HCT116 (cell line): ENCODE results near the gene CLTA. TPM values are rescaled to one million over a fixed set of nuclear protein-coding genes. Genes with fewer than 3 reads are reported as not detected.

Experiments used
- ATAC-seq: fragments of 200-7000 bp; cut with Tn5 transposase; 2 replicates; pipeline ENCODE4 v1.9.1; 2020; ENCODE audit warnings: mild to moderate bottlenecking, moderate library complexity
- BruUV-seq: library from RNA; stranded (reverse); fragments of 400-500 nt; replicated peaks from 2 replicates; lab custom pipeline; 2021; lab: Mats Ljungman, UMichigan
- CTCF ChIA-PET: fragments of 300-600 bp; sonication (Branson Sonifier 250); formaldehyde crosslinking; loops from one replicate; lab custom pipeline; 2021; ENCODE audit warnings: antibody characterized with exemption; lab: Charles Lee
- POLR2A ChIA-PET: fragments of 300-600, 350-600 bp; sonication (Branson Sonifier 250); formaldehyde crosslinking; loops from one replicate; lab custom pipeline; 2021; ENCODE audit warnings: antibody characterized with exemption; lab: Charles Lee
- RAD21 ChIA-PET, 2 experiments: fragments of 300-600 bp; sonication (Branson Sonifier 250); formaldehyde crosslinking; loops; one replicate each; lab custom pipeline; 2023; ENCODE audit warnings: low total read pairs in 2 of 2; ENCODE audit not compliant: uncharacterized antibody in 2 of 2, unreplicated experiment in 2 of 2, low non-redundant PET in 1 of 2; lab: Charles Lee
- DNase-seq: peaks from one replicate; pipeline ENCODE4 v3.0.0-alpha.2; 2010; ENCODE audit warnings: low read depth, low spot score
- H2AFZ ChIP-seq: fragments of 200-600 bp; shearing (Covaris generic), sonication (generic); 2 replicates; pipeline ENCODE4 v1.6.1; 2017; ENCODE audit warnings: low read depth, mixed run types, mixed read lengths, antibody characterized with exemption, low read length; ENCODE audit not compliant: poor library complexity, severe bottlenecking
- H3K27ac ChIP-seq: 2 replicates; pipeline ENCODE4 v1.5.1; 2012; ENCODE audit warnings: low read depth, low read length
- H3K27me3 ChIP-seq: fragments of 200-600 bp; sonication (generic); 2 replicates; pipeline ENCODE4 v1.6.1; 2016; ENCODE audit warnings: mixed run types, low read length, mixed read lengths; ENCODE audit not compliant: insufficient read depth
- H3K36me3 ChIP-seq, 2 experiments: fragments of 200-500 bp in 1 of 2; fragments of 200-600 bp in 1 of 2; sonication (Bioruptor generic) in 1 of 2; sonication (generic) in 1 of 2; 2 replicates each; pipeline versions ENCODE4 v1.5.1 to v1.6.1; 2014 to 2016; ENCODE audit warnings: low read length in 2 of 2, inconsistent platforms in 1 of 2, mixed read lengths in 1 of 2, mixed run types in 1 of 2; ENCODE audit not compliant: insufficient read depth in 2 of 2, control insufficient read depth in 1 of 2
- H3K4me1 ChIP-seq, 2 experiments: fragments of 200-600 bp in 1 of 2; sonication (generic) in 1 of 2; 2 replicates each; pipeline versions ENCODE4 v1.5.1 to v1.6.1; 2012 to 2017; ENCODE audit warnings: low read length in 2 of 2, inconsistent platforms in 1 of 2, mild to moderate bottlenecking in 1 of 2, mixed read lengths in 1 of 2, mixed run types in 1 of 2, moderate library complexity in 1 of 2; ENCODE audit not compliant: insufficient read depth in 2 of 2, control insufficient read depth in 1 of 2
- H3K4me2 ChIP-seq: fragments of 200-600 bp; sonication (generic); 2 replicates; pipeline ENCODE4 v1.6.1; 2017; ENCODE audit warnings: mixed run types, low read length, mixed read lengths
- H3K4me3 ChIP-seq, 2 experiments: fragments of 200-600 bp in 1 of 2; sonication (generic) in 1 of 2; replicated peaks in 1 of 2; 2 replicates each; pipeline ENCODE4 v1.5.1; 2011 to 2016; ENCODE audit warnings: low read length in 2 of 2, control low read depth in 1 of 2, low read depth in 1 of 2, mild to moderate bottlenecking in 1 of 2, mixed read lengths in 1 of 2, mixed run types in 1 of 2
- H3K79me2 ChIP-seq: fragments of 200-600 bp; sonication (generic); 2 replicates; pipeline ENCODE4 v1.6.1; 2017; ENCODE audit warnings: mild to moderate bottlenecking, mixed run types, low read length, moderate library complexity, mixed read lengths; ENCODE audit not compliant: insufficient read depth
- H3K9ac ChIP-seq: fragments of 200-600 bp; sonication (generic); 2 replicates; pipeline ENCODE4 v1.6.1; 2016; ENCODE audit warnings: low read length, mixed read lengths
- H3K9me2 ChIP-seq: fragments of 200-600 bp; sonication (generic), shearing (Covaris generic); 2 replicates; pipeline ENCODE4 v1.6.1; 2017; ENCODE audit warnings: mixed run types, mild to moderate bottlenecking, moderate library complexity; ENCODE audit not compliant: insufficient read depth
- H3K9me3 ChIP-seq, 2 experiments: fragments of 200-500 bp in 1 of 2; fragments of 200-600 bp in 1 of 2; sonication (Bioruptor generic) in 1 of 2; sonication (generic) in 1 of 2; 2 replicates each; pipeline ENCODE4 v1.6.1; 2014 to 2017; ENCODE audit warnings: low read length in 2 of 2, mixed read lengths in 2 of 2, inconsistent platforms in 1 of 2, low read depth in 1 of 2, mild to moderate bottlenecking in 1 of 2, mixed run types in 1 of 2, moderate library complexity in 1 of 2; ENCODE audit not compliant: control insufficient read depth in 1 of 2, insufficient read depth in 1 of 2
- H4K20me1 ChIP-seq: fragments of 200-600 bp; sonication (generic), shearing (Covaris generic); 2 replicates; pipeline ENCODE4 v1.6.1; 2017; ENCODE audit warnings: mixed run types, mild to moderate bottlenecking, moderate library complexity; ENCODE audit not compliant: insufficient read depth
- CBX3 ChIP-seq: IDR thresholded peaks from 2 replicates; pipeline ENCODE4 v1.6.1; 2012; ENCODE audit warnings: low read depth
- CEBPB ChIP-seq: IDR thresholded peaks from 2 replicates; pipeline ENCODE4 v1.6.1; 2012; ENCODE audit warnings: low read depth
- EGR1 ChIP-seq: IDR thresholded peaks from 2 replicates; pipeline ENCODE4 v1.6.1; 2012; ENCODE audit warnings: low read depth
- ELF1 ChIP-seq: IDR thresholded peaks from 2 replicates; pipeline ENCODE4 v1.6.1; 2012; ENCODE audit warnings: low read depth, borderline replicate concordance
- EZH2 ChIP-seq: fragments of 200-600 bp; sonication (generic); IDR thresholded peaks from 2 replicates; pipeline ENCODE4 v1.6.1; 2017; ENCODE audit warnings: antibody characterized with exemption, mixed run types
- EZH2phosphoT487 ChIP-seq: fragments of 200-600 bp; IDR thresholded peaks from 2 replicates; pipeline ENCODE4 v1.6.1; 2018; ENCODE audit warnings: antibody characterized with exemption, borderline replicate concordance
- FOSL1 ChIP-seq: IDR thresholded peaks from 2 replicates; pipeline ENCODE4 v1.6.1; 2012; ENCODE audit warnings: low read depth
- POLR2AphosphoS5 ChIP-seq: IDR thresholded peaks from 2 replicates; pipeline ENCODE4 v1.6.1; 2011; ENCODE audit warnings: mild to moderate bottlenecking, low read depth, low read length, moderate library complexity
- SIN3A ChIP-seq: IDR thresholded peaks from 2 replicates; pipeline ENCODE4 v1.6.1; 2012; ENCODE audit warnings: low read depth
- SRF ChIP-seq: IDR thresholded peaks from 2 replicates; pipeline ENCODE4 v1.6.1; 2012; ENCODE audit warnings: low read depth
- ZNF274 ChIP-seq: fragments of 200-500 bp; sonication (Bioruptor generic); IDR thresholded peaks from 2 replicates; pipeline ENCODE4 v1.6.1; 2014; ENCODE audit warnings: mild to moderate bottlenecking, low read depth, low read length, inconsistent platforms
- intact Hi-C: fragments of 100-400 bp; cut with micrococcal nuclease; formaldehyde crosslinking; loops from 2 replicates; pipeline ENCODE4 v1.10.0; 2022
- total RNA-seq: library from RNA; stranded (reverse); gene quantifications from one replicate; pipeline ENCODE4 v1.2.1, GENCODE V29; 2021; ENCODE audit not compliant: unreplicated experiment
- TF ChIP-seq, protein P1 (sequence below), 3 experiments: fragments of 200-600 bp in 1 of 3; sonication (generic) in 1 of 3; IDR thresholded peaks in 2 of 3; conservative IDR thresholded peaks in 1 of 3; 2 replicates each; pipeline ENCODE4 v1.5.1; 2012 to 2017; ENCODE audit warnings: low read depth in 2 of 3, low read length in 2 of 3, antibody characterized with exemption in 1 of 3, borderline replicate concordance in 1 of 3, control low read depth in 1 of 3, mild to moderate bottlenecking in 1 of 3, mixed read lengths in 1 of 3, mixed run types in 1 of 3, moderate library complexity in 1 of 3; ENCODE audit not compliant: insufficient read depth in 1 of 3
- TF ChIP-seq, protein P2 (sequence below): IDR thresholded peaks from 2 replicates; pipeline ENCODE4 v1.6.1; 2011; ENCODE audit warnings: mild to moderate bottlenecking, low read length, moderate library complexity; ENCODE audit not compliant: insufficient replicate concordance; ENCODE audit errors: extremely low read depth
- TF ChIP-seq, protein P3 (sequence below): IDR thresholded peaks from 2 replicates; pipeline ENCODE4 v1.6.1; 2012; ENCODE audit warnings: low read depth
- TF ChIP-seq, protein P4 (sequence below): IDR thresholded peaks from 2 replicates; pipeline ENCODE4 v1.6.1; 2012

Gene CLTA
- total RNA-seq, 1 experiment from 2014 or later = 152 TPM

DNA sequence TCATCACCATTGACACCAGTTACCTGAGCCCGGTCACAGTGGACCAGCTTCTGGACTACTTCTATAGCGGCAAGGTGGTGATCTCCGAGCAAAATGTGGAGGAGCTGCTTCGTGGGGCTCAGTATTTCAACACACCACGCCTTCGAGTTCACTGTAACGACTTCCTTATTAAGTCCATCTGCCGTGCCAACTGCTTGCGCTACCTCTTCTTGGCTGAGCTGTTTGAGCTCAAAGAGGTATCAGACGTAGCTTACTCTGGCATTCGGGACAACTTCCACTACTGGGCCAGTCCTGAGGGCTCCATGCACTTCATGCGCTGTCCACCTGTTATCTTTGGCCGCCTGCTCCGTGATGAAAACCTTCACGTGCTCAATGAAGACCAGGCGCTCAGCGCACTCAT lies 21.0 kb upstream of the CLTA start:
- no peak for DNase-seq
- no peak overlapping the region for H3K27ac ChIP-seq
- ChIA-PET RAD21 (no interaction called here), POLR2A (no interaction called here), CTCF (no interaction called here)
- H3K9me3 ChIP-seq = no peaks in the 10 kb centered on the region
- BruUV-seq = no TSS peak
- no peaks in the 10 kb centered on the region for H3K9me2 ChIP-seq
- ATAC-seq = no peak
- peaks cover 0 to 8% of the 10 kb centered on the region in 2 experiments; a peak in 1 of 4 replicates for H3K4me1 ChIP-seq
- intact Hi-C loops = loop anchor here (5.0 kb wide), 1 partner anchor 212 kb away; the partner anchor contains the start of gene OR2S2
- no peaks in the 10 kb centered on the region for H3K36me3 ChIP-seq
- no peak overlapping the region for H3K9ac ChIP-seq
- no peak overlapping the region for H2AFZ ChIP-seq
- no peaks in the 10 kb centered on the region for H3K27me3 ChIP-seq
- no peak overlapping the region for H3K4me3 ChIP-seq
- TF ChIP-seq SIN3A (no peak), EGR1 (no peak), CBX3 (no peak), SRF (no peak), ZNF274 (no peak), POLR2AphosphoS5 (no peak), EZH2 (no peak), ELF1 (no peak), FOSL1 (no peak), EZH2phosphoT487 (no peak), CEBPB (no peak)
- TF ChIP-seq, protein P1, sequence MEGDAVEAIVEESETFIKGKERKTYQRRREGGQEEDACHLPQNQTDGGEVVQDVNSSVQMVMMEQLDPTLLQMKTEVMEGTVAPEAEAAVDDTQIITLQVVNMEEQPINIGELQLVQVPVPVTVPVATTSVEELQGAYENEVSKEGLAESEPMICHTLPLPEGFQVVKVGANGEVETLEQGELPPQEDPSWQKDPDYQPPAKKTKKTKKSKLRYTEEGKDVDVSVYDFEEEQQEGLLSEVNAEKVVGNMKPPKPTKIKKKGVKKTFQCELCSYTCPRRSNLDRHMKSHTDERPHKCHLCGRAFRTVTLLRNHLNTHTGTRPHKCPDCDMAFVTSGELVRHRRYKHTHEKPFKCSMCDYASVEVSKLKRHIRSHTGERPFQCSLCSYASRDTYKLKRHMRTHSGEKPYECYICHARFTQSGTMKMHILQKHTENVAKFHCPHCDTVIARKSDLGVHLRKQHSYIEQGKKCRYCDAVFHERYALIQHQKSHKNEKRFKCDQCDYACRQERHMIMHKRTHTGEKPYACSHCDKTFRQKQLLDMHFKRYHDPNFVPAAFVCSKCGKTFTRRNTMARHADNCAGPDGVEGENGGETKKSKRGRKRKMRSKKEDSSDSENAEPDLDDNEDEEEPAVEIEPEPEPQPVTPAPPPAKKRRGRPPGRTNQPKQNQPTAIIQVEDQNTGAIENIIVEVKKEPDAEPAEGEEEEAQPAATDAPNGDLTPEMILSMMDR (IDR thresholded peaks at IDR 0.05 in 2 of 3, conservative IDR thresholded peaks at IDR 0.05 in 1 of 3; ENCODE audit: borderline replicate concordance in 1 of 3, insufficient read depth in 1 of 3, low read depth in 2 of 3, low read length in 2 of 3) = no peak
- TF ChIP-seq, protein P2, sequence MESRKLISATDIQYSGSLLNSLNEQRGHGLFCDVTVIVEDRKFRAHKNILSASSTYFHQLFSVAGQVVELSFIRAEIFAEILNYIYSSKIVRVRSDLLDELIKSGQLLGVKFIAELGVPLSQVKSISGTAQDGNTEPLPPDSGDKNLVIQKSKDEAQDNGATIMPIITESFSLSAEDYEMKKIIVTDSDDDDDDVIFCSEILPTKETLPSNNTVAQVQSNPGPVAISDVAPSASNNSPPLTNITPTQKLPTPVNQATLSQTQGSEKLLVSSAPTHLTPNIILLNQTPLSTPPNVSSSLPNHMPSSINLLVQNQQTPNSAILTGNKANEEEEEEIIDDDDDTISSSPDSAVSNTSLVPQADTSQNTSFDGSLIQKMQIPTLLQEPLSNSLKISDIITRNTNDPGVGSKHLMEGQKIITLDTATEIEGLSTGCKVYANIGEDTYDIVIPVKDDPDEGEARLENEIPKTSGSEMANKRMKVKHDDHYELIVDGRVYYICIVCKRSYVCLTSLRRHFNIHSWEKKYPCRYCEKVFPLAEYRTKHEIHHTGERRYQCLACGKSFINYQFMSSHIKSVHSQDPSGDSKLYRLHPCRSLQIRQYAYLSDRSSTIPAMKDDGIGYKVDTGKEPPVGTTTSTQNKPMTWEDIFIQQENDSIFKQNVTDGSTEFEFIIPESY = no peak
- TF ChIP-seq, protein P3, sequence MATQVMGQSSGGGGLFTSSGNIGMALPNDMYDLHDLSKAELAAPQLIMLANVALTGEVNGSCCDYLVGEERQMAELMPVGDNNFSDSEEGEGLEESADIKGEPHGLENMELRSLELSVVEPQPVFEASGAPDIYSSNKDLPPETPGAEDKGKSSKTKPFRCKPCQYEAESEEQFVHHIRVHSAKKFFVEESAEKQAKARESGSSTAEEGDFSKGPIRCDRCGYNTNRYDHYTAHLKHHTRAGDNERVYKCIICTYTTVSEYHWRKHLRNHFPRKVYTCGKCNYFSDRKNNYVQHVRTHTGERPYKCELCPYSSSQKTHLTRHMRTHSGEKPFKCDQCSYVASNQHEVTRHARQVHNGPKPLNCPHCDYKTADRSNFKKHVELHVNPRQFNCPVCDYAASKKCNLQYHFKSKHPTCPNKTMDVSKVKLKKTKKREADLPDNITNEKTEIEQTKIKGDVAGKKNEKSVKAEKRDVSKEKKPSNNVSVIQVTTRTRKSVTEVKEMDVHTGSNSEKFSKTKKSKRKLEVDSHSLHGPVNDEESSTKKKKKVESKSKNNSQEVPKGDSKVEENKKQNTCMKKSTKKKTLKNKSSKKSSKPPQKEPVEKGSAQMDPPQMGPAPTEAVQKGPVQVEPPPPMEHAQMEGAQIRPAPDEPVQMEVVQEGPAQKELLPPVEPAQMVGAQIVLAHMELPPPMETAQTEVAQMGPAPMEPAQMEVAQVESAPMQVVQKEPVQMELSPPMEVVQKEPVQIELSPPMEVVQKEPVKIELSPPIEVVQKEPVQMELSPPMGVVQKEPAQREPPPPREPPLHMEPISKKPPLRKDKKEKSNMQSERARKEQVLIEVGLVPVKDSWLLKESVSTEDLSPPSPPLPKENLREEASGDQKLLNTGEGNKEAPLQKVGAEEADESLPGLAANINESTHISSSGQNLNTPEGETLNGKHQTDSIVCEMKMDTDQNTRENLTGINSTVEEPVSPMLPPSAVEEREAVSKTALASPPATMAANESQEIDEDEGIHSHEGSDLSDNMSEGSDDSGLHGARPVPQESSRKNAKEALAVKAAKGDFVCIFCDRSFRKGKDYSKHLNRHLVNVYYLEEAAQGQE = no peak
- TF ChIP-seq, protein P4, sequence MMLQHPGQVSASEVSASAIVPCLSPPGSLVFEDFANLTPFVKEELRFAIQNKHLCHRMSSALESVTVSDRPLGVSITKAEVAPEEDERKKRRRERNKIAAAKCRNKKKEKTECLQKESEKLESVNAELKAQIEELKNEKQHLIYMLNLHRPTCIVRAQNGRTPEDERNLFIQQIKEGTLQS = no peak
- no peaks in the 10 kb centered on the region for H3K79me2 ChIP-seq
- no peak overlapping the region for H3K4me2 ChIP-seq
- no peaks in the 10 kb centered on the region for H4K20me1 ChIP-seq
